Activated CD4-positive, alpha-beta T cell treated with anti-CD3 and anti-CD28 coated beads for 4 hours (primary cell): ENCODE results near the gene ANKRD13A.
"Not testable (repeated sequence)": the region's sequence is repeated elsewhere in the genome, so short reads cannot be mapped to it uniquely, and the experiment has no call there.

ENCODE experiments used
- DNase-seq, 2 donors: peaks; one replicate each; pipeline ENCODE4 v3.0.0-alpha.2; 2020

ANKRD13A gene

DNA sequence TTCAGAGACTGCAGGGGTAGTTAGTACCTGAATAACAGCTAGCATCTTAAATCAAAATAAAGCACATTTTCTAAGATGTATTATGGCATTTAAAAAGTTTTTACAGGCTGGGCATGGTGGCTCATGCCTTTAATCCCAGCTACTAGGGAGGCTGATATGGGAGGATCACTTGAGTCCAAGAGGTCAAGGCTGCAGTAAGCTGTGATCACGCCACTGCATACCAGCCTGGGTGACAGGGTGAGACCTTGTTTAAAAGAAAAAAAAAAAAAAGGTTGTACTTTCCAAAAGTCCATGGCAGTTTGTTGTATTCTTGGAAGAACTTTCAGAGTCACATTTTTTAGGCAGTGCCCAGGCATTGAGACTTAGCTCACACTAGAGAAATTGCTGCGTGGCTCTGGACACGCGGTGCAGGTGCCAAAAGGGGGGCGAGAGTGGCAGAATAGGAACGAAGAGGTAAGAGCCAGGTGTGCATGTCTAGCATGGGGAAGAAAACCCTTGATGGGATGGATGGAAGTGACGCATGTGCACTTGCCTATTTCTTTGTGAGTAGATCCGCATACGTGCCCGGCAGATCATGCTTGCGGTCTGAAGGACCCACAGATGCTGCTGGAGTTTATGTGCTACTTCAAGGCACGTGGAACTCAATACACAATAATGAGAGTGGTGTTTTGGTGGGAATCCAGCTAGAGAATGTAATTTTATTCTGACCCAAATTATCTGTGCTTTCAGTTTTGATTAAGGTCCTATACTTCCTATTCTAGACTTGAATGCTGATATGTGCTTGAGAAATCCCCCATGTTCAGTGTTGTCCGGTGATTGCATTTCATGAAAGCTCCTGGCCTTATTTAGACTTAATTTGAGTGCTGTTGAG lies 11.9 kb downstream of the ANKRD13A start:
- DNase-seq: peak in 1 of 2 donors; percentile 3

DNA sequence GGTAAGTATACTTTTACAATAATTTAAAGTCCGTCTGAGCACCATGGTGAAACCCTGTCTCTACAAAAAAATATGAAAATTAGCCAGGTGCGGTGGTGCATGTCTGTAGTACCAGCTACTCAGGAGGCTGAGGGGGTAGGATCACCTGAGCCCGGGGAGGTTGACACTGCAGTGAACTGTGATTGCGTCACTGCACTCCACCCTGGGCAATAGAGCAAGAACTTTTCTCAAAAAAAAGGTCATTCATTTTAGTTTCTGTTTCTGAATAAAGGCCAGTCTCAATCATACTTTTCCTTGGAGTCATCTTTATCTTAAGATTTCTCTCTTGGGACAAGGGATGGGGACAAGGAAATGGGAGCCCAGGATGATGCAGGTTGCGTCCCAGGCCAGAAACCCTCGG lies 12.9 kb downstream of the ANKRD13A start:
- DNase-seq: peak in 1 of 2 donors; percentile 16

DNA sequence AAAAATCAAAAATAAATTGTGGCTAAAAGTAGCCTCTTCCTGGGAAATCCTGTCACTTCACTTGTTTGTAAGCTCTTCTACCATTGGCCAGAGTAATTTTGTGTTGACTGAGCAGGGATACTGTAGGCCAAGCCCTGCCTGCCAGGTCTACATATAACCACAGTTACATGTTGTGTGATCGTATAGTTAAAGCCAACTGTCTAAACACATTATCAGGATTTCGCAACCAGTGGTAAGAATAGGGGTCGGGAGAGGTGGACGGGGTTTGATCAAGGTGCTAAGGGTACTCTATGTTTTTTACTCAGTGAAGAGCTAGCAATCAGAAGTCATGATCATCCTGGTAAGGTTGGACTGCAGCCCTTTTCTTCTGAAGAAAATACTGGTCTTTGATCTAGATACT lies 13.4 kb downstream of the ANKRD13A start:
- DNase-seq: no peak

DNA sequence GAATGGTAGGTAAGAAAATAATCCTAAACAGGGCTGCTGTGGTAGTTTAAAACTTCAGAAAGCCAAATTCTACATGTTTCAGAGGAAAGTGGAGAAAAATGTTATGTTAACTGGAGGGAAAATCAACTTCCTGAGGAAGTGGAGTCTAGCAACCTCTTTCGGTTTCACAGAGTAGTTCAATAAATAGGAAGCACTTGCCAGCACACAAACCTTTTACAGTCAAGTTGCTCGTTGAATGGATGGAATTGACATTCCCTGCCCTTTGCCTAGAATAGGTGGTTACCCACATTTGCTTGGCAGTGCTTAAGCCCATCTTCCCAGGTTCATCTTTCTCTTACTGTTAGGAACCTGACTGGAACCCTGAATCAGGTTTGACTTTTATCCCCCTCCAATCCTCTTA lies 15.9 kb downstream of the ANKRD13A start:
- no peak for DNase-seq

DNA sequence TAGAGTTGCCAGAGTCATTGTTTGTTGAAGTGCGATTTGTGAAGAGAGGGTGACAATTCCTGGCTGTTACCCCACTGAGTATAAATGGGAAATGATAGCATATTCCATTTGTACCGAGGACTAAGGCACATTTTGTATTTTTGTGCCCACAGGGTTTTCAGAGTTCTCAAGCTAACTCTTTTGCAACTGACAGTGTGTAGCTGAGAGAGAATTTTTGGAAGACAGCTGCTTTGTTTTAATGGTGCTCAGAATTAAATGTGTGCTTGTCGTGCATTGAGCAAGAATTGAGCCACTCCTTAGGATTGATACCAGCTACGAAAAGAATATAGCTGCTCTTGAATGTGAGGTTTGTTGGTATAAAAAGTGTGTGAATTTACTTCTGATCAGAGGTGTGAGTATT lies 21.7 kb downstream of the ANKRD13A start:
- DNase-seq: no peak

DNA sequence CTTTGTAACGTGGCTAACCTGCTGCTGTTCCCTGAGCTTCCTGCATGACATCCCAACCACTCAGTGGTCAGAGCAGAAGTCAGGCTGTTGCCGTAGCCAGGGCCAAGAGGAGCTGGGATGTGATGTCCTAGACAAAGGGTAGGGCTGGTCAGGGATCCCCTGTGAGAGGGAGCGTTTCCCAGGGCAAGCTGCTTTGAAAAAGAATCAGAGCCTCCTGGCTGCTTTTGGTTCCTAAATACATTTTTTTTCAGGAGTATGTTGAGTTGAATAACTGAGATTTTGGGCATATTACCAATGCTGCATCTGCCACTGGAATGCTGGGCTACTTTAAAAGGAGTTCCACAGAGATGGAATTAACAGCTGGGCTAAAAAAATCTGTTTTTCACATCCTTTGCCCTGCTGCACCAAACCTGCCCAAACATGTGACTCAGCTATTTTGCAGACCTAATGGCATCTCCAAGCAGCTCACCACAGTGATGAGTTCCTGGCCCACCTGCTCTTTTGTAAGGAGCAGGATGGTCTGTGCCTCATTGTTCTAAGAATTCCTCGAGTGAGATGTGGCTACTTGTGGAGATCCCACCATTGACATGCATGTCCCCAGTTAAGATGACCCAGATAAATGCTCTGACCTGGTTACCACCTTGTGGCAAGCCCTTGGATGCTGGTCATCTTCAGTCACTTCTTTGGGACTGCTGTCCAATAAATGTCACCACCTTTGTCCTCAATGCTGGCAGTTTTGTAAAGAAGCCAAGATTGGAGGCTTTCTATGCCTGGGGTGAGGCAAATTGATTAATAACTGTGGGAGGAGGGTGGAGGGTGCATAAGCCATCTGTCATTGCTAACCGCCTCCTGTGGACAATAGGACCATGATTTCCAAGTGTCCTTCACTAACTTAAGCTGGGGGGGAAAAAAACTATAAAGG lies 24.1 kb downstream of the ANKRD13A start:
- DNase-seq: no peak

DNA sequence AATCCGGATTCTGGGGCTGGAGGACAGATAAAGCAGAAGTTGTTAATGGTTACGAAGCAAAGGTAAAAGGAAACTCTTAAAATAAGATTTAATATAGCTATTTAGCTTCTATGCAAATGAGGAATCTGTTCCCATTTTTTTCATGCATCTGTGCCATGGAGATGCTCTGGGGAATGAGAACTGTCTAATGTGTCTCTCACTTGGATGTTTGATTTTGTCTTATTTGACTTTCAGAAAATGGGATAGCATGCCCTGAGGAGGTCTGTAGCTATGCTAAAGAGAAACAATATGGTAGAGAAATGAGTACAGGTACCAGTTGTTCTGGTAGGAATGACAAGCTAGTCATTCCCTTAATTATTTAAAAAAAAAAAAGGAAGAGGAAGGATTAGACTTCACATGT lies 24.8 kb downstream of the ANKRD13A start:
- DNase-seq: no peak

DNA sequence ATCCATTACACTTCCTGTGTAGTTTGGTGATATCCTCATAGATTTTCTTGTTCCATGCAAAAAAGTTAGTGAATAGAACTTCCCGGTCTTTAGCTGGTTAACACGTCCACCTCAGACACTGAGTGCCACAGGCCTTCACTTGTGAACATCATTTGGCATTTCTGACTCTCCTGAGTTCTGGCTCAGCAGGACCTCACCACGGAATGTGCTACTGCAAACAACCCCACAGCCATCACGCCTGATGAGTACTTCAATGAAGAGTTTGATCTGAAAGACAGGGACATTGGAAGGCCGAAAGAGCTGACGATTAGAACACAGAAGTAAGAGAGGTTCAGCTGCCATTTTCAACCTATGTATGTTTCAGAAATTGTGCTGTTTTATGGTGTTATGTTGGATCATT lies 29.1 kb downstream of the ANKRD13A start:
- DNase-seq: no peak

DNA sequence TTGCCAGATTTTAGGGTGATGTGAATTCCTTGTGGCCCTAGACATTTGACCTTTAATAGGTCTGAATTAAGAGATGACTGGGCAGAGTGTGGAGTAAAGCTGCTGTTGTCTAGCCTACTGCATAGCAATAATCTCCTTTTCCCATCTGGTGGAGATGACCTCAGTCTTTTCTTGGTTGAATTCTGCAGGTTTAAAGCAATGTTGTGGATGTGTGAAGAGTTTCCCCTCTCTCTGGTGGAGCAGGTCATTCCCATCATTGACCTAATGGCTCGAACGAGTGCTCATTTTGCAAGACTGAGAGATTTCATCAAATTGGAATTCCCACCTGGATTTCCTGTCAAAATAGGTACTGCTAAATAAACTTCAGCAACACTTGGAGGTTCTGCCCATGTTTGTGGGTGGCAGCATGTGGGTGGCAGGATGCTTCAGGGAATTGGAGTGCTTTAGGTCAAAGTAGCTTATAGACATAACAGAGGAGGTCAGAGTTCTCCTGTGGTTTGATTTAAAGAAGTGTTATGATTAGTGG lies 30.1 kb downstream of the ANKRD13A start:
- DNase-seq: no peak

DNA sequence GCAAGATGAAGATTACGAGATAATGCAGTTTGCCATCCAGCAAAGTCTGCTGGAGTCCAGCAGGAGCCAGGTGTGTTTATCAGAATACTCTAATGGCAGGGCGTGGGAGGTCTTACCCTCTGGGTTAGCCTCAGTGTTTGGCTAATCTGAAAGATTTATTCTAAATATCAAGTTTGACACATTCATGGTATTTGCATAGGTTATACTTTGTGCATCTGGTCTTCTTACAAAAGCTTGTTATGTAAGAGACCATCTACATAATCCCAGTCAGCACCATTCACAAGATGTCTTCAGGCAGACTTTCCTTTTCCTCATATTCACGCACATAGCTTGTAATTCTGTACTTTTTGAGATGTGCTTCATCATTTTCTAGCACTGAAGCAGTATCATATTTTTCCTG lies 34.7 kb downstream of the ANKRD13A start:
- no peak for DNase-seq

DNA sequence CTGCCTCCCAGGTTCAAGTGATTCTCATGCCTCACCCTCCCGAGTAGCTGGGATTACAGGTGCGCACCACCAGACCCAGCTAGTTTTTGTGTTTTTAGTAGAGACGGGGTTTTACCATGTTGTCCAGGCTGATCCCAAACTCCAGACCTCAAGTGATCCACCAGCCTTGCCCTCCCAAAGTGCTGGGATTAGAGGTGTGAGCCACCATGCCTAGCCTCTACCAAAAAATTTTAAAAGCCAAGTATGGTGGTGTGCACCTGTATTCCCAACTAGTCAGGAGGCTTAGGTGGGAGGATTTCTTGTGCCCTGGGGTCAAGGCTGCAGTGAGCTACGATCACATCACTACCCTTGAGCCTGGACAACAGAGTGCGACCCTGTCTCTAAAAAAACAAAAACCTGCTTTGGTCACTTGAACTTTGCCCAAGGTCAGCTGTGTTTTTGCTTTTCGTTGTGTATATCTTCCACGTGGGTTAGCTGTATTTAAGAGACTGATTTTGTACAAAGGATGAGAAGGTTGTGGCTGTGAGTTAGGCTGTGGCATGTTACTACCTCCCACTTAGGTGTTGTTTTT lies 36.4 kb downstream of the ANKRD13A start:
- no peak for DNase-seq

DNA sequence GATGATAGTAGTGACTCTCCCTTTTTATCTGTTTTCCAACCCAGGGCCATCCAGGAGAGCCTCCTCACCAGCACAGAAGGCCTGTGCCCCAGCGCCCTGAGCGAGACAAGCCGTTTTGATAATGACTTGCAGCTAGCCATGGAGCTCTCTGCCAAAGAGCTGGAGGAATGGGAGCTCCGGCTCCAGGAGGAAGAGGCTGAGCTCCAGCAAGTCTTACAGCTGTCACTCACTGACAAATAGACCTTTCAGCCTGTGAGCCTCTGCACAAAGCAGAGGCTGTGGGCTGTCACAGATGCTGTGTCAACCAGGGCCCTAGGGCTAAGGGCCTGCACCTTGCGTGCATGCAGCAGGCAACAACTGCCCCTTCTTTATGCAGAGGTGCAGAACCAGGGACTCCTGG lies 38.1 kb downstream of the ANKRD13A start:
- DNase-seq: no peak

DNA sequence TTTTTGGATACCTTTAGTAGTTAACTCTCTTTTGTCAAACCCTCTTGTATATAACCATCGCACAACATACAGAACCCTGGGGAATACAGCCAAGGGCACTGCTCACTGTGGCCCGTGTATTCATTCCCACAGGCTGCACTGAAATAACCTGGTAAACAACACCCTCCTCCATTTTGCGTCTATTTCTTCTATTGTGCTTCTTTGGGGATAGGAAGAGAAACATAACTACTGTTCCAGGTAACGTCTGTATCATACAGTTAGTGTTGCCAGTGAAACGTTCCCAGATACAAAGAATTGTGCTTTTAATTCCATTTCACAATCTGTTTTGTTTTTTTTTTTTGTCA lies 39.5 kb downstream of the ANKRD13A start:
- no peak for DNase-seq

DNA sequence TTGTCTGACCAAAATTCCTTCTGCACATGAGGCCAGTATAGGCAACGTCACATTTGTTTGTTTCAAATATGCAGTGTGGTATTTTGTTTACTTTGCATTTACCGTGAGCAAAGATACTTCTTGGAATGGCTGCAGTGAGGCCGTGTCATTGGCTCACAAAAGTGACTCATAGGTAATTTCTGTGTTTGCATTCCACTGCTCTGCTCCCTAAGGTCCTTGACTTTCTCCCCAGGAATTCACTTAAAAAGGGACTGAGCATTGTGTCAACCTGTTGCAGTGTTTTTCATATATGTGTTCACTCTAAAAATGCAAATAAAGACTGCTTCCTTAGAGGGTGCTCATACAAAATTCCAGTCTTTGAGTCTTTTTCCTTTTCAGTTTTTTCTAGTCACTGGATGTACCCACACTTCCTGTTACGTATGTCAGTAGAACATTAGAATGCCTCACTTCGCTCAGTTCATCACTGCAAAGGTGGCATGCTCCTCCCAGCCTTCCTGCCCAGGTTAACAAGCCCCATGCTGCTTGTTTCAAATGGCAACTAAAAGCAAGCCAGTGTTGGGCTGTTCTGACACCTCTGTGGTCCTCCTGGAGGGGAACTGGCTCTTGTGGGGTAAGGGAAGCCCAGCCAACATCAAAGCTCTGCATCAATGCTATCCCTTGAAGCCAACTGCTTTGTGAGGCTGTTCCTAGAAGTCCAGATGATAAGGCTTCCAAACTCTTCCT lies 40.0 kb downstream of the ANKRD13A start:
- peak; percentile 26 to 34 for DNase-seq

DNA sequence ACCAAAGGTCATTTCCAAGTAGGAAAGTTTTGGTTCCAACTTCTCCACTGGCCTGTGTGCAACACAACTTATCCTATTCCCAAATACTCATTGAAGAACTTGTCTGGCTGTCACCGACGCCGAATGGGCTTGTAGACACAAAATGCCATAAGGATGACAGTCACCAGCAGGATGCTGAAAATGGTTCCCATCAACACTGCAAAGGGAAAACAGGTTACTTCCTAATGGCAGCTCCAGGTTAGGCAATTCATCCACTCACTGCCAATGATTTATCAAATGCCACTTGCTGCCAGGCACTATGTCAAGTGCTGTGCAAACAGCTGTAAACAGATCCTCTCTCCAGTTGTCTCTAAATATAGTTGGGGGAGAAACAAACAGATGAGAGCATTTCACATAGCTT lies 43.0 kb downstream of the ANKRD13A start:
- no peak for DNase-seq

DNA sequence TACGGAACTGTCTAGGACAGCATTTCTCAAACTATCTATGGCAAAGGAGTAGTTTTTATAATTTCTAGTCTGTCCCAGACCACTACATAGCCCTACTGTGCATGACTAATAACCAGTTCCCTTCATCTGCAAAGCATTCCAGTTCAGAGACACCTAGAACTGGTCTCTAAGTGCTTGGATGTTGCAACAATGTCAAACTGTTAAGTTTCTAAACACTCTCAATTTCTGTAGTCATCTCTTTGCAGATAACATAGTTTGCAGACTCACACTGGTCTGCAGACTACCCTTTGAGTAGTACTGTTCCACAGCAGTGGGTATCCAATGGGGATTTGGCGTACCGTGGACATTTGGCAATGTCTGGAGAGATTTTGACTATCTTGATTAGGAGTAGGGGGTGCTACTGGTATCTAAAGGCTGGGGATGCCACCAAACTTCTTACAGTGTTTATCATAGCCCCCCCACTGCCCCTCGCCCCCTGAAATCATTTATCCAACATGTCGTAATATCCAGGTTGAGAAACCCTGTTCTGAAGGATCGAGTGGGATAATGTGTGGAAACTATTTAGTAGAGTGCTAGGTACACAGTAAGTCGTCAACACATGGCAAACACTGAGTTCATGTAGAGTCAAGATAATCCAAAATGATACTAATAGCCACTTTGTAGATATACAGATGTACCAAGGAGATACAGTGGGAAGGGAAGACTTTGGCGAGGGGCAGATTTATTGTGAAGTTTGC lies 47.4 kb downstream of the ANKRD13A start:
- DNase-seq: no peak

DNA sequence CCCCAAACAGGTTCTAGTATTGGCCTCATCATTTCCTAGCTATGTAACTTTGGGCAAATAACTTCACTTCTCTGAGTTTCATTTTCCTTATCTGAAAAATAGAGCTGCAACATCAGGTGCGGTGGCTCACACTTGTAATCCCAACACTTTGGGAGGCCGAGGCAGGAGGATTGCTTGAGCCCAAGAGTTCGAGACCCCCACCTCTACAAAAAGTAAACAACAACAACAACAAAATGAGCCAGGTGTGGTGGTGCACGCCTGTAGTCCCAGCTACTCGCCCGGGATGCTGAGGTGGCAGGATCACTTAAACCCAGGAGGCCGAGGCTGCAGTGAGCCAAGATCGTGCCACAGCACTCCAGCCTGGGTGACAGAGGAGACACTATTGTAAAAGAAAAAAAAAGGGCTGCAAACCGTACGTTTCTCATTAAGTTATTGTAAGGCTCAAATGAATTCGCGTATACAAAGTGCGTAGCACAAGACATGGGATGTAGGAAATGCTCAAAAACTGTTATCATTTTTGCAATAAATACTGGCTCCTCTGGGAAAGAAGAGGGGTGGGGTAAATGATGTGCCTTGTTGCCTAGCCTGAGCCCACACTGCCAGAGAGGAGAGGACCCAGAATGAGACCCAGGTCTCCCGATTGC lies 48.2 kb downstream of the ANKRD13A start:
- no peak for DNase-seq

DNA sequence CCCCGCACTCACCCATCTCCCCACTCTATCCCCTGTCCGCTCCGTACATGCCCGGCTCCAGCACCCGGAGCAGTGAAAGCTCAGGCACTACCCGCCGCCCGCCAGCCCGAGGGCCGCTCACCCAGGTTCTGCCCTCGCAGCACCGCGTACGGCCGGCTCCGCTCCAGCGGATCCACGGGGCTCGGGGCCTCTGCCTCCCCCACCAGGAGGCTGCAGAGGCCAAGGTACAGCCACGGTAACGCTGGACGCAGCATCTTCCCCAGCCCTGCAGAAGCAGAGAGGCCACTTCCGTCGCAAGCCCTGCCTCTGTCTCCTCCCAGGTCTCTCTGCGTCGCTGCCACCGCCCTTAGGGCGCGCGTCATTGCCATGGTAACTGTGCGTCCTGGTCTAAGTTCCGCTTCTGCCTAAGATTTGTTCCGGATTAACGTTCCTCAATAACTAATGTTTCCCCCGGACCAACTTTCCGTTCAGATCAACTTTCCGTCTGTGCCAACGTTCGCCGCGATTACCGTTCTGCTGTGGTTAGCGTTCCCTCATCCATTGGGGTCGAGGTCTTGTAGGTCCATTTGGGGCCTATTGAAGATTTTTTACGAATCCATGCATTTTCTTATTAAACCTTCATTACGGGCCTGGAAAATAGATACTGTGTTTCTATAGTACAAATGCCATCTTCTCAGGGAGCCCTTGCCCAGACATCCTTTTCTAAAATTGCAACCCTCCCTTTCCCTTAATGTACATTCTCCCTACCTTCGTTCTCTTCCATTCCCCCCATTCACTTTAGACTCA lies 49.2 kb downstream of the ANKRD13A start, which contains the start of gene C12orf76:
C12orf76 (minus strand) TSS at position 281 of the 786 bp plus-strand sequence; CDS start at position 254, 27 bp downstream.
- peak; percentile 89 to 90 for DNase-seq

DNA sequence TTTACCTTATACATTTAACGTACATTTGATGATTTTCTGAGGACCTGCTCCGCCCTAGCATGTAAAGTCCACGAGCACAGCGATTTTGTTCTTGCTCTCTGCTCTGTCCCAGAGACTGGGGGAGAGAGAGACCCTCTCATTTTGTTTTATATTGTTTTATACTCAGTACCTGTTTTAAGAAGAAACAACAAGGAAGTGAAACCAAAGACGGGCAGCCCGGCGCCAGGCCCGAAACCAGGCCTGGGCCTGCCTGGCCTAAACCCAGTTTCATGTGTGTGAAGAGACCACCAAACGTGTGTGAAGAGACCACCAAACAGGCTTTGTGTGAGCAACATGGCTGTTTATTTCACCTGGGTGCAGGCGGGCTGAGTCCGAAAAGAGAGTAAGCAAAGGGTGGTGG lies 49.8 kb downstream of the ANKRD13A start:
- DNase-seq: not testable (repeated sequence)

DNA sequence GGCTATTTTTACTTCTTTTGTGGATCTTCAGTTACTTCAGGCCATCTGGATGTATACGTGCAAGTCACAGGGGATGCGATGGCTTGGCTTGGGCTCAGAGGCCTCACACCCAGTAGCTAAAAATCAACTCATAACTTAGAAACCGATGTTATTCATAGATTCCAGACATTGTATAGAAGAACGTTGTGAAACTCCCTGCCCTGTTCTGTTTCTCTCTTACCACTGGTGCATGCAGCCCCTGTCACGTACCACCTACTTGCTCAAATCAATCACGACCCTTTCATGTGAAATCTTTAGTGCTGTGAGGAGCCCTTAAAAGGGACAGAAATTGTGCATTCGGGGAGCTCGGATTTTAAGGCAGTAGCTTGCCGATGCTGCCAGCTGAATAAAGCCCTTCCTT lies 50.4 kb downstream of the ANKRD13A start:
- DNase-seq: not testable (repeated sequence)
